Pons (tissue), 1 donor: Measurements from ENCODE around the gene ARHGAP15.

ENCODE experiments used
- DNase-seq: peaks from one replicate; pipeline ENCODE4 v3.0.0-alpha.2; 2016; ENCODE audit warnings: low spot score

ARHGAP15 gene

DNA sequence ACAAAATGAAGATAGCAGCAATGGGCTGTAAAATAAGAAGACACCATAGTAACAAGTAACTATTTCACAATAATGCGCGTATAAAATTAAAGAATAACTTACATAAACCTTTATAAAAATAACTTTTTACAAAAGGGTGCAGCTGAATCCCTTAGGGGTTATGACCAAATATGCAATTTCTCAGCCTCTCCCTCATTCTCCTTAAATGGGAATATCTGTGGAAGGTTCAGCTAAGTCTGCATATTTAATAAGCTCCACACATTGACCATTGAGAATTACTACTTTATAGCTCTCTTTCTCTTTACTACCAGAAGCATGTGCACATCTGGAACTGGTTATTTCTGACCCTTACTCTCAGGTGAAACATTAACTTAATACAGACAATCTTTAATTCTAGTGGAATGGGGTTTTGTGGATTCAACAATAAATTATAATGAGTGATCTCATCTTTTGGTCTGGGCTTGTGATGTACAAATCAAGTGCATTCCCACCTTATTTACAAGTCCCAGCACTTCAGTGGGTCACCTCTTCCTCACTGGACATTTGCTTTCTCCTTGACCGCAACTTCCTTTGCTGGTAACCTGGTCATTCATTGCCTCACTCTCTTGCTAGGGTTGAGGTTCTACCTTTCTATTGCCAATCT, 15.7 kb downstream of the ARHGAP15 start:
- DNase-seq, result no peak

DNA sequence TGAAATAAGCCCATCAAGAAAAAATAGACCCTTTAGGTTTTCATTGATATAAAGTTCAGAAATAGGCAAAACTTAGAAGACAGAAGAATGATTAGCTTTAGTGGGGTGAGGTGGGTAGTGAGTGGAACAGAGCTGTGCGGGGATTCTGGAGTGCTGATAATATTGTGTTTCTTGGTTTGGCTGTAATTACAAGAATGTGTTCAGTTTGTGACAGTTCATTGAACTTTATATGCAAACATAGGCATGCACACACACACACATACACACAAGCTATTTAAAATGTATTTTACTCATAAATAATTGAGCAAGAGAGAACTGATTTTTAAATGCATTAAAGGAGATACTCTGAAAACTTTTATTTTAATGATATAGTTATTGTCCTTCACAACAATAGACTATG, 17.1 kb downstream of the ARHGAP15 start:
- no peak for DNase-seq

DNA sequence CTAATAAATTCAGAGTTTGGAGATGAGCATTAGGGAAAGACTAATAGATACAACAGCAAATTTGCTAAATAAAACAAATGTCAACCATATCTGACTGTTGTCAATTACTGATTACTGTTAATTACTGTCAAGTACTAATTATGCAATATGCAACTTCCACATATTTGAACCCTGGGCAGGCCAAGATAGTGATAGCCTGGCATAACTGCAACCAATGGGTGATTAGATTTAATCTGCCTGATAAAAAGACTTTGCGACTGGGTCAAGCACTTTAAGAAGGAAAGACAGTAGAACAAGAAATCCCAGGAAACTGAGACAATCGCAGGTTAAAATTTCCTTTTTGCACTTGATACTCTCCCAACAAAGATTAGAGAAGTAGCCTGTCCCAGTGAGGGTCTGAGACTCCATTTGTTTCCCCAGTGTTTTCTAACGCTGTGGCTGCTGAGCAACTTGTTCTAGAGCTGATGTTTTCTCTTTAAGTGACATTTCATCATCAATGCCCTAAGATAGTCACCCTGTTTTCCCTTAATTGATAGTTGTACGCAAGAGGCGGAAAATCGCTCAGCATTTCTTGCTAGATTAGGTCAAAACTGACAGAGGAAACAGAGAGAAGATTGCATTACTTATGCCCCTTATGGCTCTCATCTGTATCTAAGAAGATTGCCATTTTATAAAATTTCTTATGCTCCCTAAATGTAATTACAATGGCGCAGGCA, 17.8 kb downstream of the ARHGAP15 start:
- DNase-seq, result no peak

DNA sequence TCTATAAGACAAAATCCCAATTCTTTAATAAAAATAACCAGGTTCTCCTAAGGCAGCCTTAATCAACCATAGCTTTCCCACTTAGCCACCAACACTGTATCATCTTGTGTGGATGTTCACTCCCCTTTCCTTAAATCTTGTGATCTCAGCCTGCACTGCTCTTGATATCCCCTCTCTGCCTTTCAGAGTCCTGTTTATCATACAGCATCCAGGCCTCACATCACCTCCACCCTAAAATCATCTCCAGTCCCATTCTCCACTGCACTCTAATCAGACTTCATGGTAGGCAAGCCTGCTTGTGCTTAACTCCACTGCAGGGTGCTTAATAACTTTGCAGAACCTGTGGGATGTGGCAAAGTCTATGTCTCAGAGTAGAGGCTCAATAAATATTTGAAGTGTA, 18.8 kb downstream of the ARHGAP15 start:
- DNase-seq, result no peak

DNA sequence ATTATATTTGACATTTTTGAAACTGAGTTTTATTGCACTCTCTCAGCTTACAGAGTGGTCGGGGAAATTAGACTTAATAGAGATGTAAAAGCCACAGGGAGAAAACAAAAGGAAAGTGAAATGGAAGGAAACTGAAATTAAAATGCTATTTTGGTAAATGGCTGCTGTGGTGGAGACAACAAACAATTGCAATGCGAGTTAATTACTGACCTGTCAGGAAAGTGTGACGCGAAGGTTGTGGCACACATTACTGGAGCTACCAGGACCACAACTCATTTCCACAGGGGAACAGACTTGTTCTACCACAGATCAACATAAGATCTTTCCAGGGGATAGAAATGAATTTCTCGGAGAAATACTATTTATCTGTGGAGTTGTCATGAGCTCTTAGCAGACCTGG, 19.5 kb downstream of the ARHGAP15 start:
- no peak for DNase-seq

DNA sequence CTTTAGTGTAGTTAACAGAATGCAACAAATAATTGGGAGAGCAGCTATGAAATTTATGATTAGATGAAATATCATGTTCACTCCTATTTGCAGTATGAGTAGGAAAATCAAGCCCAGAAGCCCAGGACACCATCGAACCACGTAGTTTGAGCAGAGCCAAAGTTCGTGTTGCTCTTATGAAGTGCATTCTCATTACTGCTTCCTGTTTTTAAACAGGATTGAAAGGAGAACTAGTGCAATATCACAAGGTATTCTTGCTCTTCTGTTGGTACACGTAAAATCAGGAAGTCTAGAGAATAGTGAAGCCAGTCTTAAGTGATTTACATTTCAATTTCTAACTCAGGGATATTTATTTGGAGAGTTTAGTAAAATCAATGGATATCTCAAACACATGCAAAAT, 21.1 kb downstream of the ARHGAP15 start:
- peak; percentile 61 for DNase-seq

DNA sequence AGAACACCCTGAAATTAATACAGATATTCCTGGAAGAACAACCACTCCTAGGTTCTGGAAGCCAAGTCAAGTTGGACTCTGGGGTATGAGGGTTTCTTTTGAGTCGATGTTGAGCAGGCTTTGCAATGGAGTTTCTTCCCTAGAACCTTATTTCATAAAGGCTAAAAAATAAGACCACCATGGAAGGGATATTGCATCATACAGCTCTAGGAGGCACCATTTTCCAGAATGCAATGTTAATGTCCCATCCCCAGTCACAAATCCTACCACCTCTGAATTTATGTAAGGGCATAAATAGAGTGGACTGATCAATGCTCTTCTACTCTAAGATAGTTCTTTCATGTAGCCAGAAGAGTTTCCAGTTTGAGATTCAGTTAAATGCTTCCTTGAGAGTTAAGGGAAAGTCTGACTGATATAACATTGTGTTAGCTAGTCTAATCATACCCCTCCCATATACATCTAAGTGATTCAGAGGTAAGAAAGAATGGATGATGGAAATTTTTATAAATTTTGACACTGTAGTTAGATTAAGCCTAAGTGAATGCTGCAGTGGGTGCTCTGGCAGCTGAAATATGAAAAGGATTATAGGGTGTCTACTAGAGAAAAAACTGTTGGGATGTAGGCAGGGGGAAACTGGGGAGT, 22.0 kb downstream of the ARHGAP15 start:
- no peak for DNase-seq

DNA sequence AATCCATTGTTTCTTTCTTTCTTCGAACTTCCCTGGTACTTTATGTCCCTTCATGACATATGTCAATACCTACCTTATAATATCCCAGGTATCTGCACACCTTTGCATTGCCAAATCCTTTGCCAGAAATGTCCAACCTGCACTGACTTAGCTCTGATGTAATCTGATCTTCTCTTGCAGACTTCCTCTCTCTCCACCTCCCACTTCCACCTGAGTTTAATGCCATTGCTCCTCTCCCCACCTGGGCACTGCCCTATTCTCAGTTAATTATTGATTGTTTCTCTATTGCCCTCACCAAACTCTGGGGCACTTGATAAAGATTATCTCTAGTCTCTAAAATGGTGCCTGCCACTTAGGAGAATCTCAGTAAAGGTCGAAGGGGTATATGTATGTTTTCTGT, 23.0 kb downstream of the ARHGAP15 start:
- no peak for DNase-seq

DNA sequence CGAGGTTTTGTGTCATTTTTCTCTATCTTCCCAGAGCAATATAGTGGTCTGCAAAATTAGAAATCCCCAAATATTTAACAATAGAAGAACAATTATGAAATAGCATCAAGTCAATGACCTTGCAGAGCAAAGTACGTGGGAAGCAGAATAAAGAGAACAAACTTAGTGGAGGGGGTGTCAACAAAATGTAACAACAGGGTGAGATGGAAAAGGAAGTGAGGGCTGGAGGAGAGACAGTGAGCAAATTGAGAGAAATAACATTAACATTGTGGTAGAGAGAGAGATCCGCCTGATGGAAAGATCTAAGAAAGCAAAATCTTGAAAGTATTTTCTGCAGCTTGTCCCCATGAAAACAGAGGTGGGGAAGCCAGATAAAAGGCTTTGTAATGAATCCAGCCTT, 23.4 kb downstream of the ARHGAP15 start:
- no peak for DNase-seq

DNA sequence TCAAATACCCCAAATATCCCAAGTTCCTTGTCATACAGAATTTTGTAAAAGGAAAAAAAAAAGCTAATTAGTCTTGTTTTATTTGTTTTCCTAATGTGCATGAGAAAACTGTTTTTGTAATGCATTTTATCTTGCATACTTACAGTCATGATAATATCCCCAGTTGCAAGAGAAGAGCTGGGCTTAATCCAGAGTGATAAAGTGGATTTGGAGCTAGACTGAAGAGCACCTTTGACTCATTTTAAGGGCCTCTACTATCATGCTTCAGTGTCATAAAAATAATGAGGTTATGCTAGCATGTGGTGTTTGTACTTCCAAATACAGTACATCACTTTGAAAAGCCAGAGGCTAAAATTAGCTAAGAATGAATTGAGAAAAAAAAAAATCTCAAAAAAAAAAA, 26.4 kb downstream of the ARHGAP15 start:
- DNase-seq, result no peak

DNA sequence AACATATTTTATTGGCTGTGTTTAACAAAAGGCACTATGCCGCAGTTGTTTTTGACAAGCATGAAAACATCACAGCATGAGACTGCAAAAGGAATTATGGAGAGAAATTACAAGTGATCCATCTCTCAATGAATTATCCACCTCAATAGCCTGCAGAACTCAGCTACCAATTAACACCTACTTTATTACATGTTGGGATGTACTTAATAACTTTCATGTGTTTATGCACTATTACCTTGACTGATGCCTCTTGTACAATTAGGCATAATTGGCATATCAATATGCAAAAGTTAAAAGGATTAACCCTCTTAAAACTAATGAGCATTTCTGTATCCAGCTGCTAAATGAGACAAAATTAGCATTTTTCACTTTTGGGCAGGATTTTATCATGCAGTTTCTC, 27.8 kb downstream of the ARHGAP15 start:
- DNase-seq, result no peak

DNA sequence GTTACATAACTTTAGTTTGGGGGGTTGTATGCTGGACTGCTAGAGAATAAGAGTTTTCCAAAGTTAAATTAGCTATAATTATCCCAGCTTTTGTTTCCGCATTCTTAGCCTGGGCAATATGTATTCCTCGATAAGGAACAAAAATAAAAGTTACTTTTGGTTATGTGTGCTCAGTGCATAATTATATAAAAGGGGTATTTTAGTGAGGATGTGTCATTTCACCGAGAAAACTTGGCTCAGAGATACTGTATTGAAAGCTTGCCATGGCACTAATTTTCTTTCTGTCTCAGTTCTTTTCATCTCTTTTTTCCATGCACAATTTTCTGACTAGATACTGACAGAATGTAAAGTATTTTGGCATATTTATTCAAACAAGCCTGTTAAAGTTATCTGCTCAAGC, 28.2 kb downstream of the ARHGAP15 start:
- no peak for DNase-seq

DNA sequence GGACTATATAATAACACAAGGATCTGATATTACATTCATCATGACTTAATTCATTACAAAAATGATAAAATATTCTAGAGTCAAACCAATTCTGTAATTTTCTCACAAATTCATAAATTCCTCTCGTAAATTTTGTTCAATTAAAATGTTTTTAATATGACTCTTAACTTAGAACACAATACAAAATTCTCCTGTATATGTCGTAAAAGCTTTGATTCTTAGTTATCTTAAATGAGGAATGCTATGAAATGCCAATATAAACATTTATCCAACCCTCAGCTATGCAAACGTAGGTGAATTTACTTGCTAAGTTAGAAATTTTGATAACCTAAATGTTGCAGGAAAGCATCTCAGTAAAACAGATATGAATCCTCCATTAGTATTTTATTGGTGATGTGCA, 28.9 kb downstream of the ARHGAP15 start:
- DNase-seq, result no peak

DNA sequence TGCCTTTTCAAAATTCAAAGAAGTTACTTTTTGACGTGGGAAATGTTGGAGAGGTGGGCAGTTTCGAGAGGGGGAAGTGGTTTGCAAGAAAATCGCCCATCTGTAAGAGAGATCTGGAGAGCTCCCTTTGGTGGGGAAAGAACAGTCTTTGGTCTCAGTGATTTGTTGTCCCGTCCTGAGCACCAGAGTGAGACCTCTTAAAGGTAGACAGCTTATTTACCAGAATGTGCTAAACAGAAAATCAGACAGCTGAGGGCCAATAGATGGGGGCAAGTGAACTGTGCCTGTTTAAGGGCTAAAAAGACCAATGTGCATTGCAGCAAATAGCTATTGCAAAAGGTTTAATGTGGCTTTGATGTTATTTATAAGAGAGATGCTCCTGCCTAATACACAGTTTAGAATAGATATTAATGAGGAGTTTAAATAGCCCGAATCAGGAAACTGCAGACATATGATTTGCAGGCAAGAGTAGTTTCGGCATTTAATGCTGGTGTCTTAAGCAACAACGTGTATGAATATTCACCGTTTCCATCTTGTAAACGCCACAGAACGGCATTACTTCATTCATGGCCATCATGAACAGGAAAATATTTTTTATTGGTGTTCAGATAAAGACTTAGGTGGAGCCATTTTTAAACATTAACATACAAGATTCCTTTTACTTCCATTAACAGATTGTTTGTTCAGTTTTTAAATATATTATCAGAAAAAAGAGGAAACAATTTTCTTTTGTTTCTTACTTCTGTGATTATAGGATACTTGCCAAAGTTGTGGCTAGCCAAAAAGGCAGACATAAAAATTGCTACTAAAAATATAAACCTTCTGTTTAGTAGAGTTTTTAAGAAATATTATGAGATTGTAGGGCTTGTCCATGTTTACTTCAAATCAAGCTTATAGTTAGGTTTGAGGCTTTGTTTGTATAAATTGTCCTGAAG, 29.6 kb downstream of the ARHGAP15 start:
- no peak for DNase-seq

DNA sequence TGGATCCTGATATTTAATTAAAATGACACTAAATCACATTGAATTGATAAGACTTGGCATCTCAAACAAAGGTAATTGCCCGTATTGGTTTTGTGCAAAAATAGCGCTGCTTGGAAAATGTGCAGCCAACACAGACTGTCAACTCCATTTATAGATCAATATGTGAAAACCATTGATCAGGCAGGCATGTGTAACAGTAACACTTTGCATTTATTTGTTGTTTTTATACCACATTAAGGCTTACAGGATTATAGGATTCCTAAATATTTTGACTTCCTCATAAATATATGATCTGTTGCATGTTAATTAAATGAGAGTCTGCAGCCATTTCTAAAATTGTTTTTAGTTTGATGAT, 30.2 kb downstream of the ARHGAP15 start:
- no peak for DNase-seq

DNA sequence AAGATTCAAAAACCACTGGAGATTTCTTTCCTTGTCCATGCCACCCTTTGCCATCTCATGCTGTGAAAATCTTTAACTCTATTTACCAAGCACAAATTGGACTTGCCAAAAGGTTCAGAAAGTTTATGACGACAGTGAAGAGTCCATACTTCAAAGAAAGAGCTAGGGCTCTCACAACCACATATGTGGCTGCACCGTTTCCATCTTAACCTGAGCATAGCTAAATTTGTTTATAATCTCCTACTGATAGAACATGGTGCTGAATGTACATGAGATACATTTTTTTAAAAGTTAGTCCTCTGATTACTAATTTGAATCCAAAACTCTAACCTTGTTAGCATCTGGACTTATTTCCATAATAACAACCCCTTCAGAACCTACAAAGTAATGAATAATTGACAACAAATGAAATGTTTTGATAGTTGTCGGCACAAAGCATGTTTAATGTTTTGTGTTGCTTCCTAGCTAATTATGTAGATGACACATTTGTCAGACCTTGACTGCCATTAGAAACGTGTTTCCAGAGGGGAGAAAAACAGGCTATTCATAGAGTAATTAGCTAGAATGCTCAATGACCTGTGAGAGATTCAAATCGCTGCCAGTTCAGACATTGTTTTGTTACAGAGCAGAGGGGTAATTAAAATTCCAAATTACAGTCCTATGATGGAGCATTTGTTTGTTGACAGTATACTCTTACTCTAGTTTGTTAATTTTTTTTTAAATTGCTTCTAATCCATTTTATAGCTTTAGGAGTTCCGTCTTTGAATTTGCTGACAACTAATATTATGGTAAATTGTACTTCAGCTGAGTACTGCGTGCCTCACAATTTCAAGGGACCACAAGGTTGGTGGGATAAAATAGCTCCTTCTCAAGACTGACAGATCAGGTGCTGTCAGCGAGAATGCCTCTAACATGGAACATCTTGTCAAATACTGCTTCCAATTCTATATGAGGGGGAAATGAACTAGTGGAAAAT, 31.8 kb downstream of the ARHGAP15 start:
- DNase-seq, result no peak

DNA sequence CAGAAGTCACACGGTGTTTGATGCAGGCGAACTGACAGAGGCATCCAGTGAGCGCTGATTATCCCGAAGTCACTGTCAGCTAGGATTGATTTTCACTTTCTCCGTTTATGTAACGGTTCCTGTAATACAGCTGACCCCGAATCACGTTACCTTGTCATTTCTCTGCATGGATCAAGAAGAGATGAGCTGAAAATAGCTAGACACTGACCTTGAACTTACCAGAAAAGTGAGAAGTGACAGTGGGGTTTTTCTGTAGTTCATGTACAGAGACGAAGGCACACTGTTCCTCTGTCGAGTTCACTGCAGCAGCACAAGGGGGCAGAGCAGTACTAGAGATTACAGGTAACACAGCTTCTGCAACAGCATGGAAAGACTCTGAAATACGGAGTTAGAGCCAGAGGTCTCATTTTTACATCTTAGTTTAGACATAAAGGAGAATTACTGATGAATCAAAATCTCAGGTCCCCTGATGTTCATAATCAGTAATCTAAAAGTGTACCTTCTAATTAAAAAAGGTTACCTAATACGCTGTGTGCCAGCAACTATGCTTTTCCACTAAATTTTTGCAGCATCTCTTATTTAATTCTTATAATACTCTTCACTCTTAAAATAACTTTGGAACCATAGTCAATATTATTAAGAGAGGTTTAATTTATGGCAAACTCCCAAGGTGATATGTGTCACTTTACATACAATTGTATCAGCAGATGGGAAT, 33.1 kb downstream of the ARHGAP15 start:
- peak; percentile 51 for DNase-seq

DNA sequence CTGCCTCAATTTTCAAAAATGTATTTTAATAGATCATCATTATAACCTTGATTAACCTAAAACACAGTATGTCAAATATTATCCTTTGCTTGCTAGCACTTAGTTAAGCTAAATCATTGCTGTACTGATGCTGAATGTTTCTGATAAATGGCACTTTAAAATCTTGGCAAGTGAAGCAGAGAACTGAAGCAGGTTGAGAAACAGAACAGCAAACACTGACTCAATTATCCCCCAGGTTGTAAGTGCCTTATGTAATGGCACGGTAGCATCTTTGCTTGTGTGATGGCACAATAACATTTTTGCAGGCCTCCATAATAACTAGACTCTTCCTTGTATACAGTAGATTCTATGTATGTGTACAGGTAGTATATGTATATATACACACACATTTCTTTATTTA, 33.8 kb downstream of the ARHGAP15 start:
- no peak for DNase-seq

DNA sequence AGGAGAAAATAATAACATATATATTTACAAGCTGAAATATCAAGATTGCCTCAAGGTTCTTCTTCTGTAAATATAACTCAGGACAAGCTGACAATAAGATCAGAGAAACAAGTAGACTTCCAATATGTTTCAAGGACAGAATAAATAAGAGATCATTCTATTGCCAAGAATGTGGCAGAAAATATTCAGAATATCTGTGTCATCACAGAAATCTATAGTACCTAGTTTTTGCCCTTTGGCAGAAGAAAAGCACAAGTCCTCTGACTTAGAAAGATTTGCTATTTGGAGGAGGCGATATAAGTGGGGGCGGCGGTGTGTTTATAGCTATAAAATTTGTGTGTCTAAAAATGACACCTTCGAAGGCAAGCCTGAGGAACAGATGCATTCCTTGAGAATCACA, 34.3 kb downstream of the ARHGAP15 start:
- DNase-seq, result no peak

DNA sequence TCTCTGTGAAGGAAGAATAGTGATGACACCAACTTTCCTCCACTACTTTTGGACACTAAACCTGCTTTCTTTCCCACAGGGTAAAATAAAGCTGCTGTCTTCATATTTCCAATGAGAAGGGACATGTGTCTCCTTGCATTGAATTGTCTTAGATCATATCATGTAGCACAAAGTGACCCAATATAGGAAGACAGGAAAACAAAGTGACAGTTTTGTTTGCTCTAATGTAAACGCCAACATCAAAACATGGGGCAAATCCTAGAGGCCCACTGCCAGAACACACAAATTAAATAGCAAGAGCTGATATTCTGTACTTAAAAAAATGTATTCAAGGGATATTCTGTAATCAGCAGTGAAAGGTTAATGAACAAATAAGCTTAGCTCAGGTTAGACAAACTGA, 36.1 kb downstream of the ARHGAP15 start:
- DNase-seq, result no peak

DNA sequence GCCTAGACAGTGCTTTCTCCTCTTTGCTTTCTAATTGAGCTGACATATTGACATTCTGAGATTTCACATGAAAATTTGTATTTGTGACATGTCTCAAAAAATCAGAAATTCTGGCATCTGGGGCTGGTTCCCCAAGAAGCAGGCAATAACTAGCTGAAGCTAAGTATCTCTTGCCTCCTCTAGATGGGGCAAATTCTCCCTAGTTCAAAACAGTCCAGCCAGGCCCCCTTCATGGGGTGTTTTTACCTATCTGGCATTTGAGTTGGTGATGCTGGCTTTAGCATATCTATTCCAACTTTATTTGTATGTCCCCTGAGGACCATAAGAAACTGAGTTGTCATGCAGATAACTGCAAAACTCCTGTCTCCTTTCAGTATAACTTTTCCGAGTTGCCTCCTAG, 39.9 kb downstream of the ARHGAP15 start:
- DNase-seq, result no peak
